GM13976 (cell line): ENCODE measurements around the gene MAP2K7.

Source experiments
- DNase-seq: peaks from one replicate; pipeline ENCODE4 v3.0.0; 2012; ENCODE audit warnings: low spot score
- in situ Hi-C: fragments of 300-500 bp; cut with MboI; formaldehyde crosslinking; loops from one replicate; pipeline ENCODE4 v1.12.0; 2022; ENCODE audit warnings: low sequenced_read_pairs, mixed read lengths, inconsistent platforms; ENCODE audit not compliant: unreplicated experiment
- TF ChIP-seq, protein P1 (sequence below): IDR thresholded peaks from 2 replicates; pipeline ENCODE4 v1.5.1; 2012; ENCODE audit warnings: borderline replicate concordance, mild to moderate bottlenecking; ENCODE audit not compliant: insufficient read depth; ENCODE audit errors: extremely low read depth, missing control alignments, control extremely low read depth

Gene MAP2K7

DNA sequence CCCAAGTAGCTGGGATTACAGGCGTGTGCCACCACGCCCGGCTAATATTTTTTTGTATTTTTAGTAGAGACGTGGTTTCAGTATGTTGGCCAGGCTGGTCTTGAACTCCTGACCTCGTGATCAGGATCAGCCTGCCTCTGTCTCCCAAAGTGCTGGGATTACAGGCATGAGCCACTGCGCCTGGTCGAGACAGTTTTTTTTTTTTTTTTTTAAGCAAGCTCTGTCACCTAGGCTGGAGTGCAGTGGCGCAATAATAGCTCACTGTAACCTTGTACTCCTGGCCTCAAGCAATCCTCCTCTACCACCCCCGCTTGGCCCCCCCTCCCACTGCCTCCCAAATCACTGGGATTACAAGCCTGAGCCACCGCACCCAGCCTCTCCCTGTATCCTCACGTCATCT is 6.4 kb upstream of the MAP2K7 start:
- no peak for DNase-seq
- in situ Hi-C loops = no loop called here
- TF ChIP-seq, protein P1, sequence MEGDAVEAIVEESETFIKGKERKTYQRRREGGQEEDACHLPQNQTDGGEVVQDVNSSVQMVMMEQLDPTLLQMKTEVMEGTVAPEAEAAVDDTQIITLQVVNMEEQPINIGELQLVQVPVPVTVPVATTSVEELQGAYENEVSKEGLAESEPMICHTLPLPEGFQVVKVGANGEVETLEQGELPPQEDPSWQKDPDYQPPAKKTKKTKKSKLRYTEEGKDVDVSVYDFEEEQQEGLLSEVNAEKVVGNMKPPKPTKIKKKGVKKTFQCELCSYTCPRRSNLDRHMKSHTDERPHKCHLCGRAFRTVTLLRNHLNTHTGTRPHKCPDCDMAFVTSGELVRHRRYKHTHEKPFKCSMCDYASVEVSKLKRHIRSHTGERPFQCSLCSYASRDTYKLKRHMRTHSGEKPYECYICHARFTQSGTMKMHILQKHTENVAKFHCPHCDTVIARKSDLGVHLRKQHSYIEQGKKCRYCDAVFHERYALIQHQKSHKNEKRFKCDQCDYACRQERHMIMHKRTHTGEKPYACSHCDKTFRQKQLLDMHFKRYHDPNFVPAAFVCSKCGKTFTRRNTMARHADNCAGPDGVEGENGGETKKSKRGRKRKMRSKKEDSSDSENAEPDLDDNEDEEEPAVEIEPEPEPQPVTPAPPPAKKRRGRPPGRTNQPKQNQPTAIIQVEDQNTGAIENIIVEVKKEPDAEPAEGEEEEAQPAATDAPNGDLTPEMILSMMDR = no peak

DNA sequence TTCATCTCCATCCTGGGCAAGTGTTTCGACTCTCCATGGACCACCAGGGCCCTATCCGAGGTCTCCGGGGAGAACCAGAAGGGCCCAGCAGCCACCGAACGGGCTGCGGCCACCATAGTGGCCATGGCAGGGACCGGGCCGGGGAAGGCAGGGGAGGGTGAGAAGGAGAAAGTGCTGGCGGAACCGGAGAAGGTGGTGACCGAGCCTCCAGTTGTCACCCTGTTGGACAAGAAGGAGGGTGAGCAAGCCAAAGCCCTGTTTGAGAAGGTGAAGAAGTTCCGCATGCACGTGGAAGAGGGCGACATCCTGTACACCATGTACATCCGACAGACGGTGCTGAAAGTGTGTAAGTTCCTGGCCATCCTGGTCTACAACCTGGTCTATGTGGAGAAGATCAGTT is 4.7 kb upstream of the MAP2K7 start:
- TF ChIP-seq, protein P1 = no peak
- in situ Hi-C loops = no loop called here
- no peak for DNase-seq

DNA sequence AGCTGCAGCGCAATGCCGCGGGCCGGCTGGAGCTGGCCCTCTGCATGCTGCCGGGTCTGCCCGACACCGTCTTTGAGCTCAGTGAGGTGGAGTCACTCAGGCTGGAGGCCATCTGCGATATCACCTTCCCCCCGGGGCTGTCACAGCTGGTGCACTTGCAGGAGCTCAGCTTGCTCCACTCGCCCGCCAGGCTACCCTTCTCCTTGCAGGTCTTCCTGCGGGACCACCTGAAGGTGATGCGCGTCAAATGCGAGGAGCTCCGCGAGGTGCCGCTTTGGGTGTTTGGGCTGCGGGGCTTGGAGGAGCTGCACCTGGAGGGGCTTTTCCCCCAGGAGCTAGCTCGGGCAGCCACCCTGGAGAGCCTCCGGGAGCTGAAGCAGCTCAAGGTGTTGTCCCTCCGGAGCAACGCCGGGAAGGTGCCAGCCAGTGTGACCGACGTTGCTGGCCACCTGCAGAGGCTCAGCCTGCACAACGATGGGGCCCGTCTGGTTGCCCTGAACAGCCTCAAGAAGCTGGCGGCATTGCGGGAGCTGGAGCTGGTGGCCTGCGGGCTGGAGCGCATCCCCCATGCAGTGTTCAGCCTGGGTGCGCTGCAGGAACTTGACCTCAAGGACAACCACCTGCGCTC is 3.8 kb upstream of the MAP2K7 start:
- DNase-seq = no peak
- in situ Hi-C loops = no loop called here
- TF ChIP-seq, protein P1 = no peak

DNA sequence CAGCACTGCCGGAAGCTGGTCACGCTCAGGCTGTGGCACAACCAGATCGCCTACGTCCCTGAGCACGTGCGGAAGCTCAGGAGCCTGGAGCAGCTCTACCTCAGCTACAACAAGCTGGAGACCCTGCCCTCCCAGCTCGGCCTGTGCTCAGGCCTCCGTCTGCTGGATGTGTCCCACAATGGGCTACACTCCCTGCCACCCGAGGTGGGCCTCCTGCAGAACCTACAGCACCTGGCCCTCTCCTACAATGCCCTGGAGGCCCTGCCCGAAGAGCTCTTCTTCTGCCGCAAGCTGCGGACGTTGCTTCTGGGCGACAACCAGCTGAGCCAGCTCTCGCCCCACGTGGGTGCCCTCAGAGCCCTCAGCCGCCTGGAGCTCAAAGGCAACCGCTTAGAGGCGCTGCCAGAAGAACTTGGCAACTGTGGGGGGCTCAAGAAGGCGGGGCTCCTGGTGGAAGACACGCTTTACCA is 3.2 kb upstream of the MAP2K7 start:
- in situ Hi-C loops = no loop called here
- TF ChIP-seq, protein P1 = no peak
- no peak for DNase-seq

DNA sequence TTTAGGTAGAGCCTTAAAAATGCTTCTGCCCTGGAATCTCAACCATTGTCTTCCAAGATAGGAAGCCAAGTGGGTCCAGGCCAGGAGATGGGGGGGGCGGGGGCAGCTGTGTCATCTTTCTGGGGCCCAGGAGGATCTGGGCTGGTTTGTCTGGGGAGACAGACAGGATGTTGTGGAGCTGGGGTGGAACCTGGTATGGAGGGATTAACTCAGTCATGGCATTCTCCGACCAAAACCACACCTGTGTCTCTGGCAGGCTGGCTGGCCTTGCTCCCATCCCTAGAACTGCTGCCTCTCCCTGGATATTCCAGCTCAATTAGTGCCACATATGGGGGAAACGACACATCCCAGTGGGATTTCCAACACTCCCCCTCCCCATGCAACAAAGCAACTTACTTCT is 2.7 kb upstream of the MAP2K7 start:
- TF ChIP-seq, protein P1 = no peak
- DNase-seq = no peak
- in situ Hi-C loops = no loop called here

DNA sequence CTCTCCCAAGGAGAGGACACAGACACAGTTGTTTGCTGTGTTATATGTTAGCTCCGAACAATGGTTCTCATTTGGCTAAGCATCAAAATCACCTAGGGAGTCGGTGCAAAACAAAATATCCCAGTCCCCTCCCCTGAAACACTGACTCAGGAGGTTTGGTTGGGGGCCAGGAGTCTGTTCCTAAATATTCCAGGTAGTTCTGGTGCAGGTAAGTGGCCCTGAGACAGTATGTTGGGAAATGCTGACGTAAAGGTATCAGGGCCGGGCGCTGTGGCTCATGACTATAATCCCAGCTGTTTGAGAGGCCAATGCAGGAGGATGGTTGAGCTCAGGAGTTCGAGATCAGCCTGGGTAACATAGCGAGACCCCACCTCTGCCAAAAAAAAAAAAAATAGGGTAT is 2.3 kb upstream of the MAP2K7 start:
- TF ChIP-seq, protein P1 = no peak
- no peak for DNase-seq
- in situ Hi-C loops = no loop called here
